ENCODE measurements around the gene SBNO2. TPM values are rescaled to one million over a fixed set of nuclear protein-coding genes. Genes with fewer than 3 reads are reported as not detected.
A peak's percentile ranks its signal among the peaks of the same experiment; 100 is the strongest.

SBNO2 gene
- total RNA-seq, result 10 to 100 TPM; 19.3 to 74.7 (median 63.5) TPM
- 10 to 100 TPM; 16.3 to 36.1 (median 23.6) TPM for polyA plus RNA-seq
- long read RNA-seq, donor 1, result 0 reads
- long read RNA-seq, donor 2, full-length matches to known transcripts, result 2 of 28 reads
- long read RNA-seq, donor 2, partial matches to known transcripts, result 16 of 28 reads
- long read RNA-seq, donor 2, other reads (novel, unspliced or antisense), result 10 of 28 reads
- long read RNA-seq, donor 3, result 0 reads
- long read RNA-seq, donor 4, result 0 reads
- long read RNA-seq, donor 5, result 0 reads
- long read RNA-seq, donor 6, full-length matches to known transcripts, result 1 of 75 reads
- long read RNA-seq, donor 6, partial matches to known transcripts, result 74 of 75 reads
- long read RNA-seq, donor 6, other reads (novel, unspliced or antisense), result 0 of 75 reads
- long read RNA-seq, donor 7, partial matches to known transcripts, result 358 of 365 reads
- long read RNA-seq, donor 7, other reads (novel, unspliced or antisense), result 7 of 365 reads
- long read RNA-seq, donor 8, partial matches to known transcripts, result 35 of 35 reads
- long read RNA-seq, donor 8, other reads (novel, unspliced or antisense), result 0 of 35 reads
- long read RNA-seq, donor 9, result 0 reads
- long read RNA-seq, donor 10, result 0 reads

DNA sequence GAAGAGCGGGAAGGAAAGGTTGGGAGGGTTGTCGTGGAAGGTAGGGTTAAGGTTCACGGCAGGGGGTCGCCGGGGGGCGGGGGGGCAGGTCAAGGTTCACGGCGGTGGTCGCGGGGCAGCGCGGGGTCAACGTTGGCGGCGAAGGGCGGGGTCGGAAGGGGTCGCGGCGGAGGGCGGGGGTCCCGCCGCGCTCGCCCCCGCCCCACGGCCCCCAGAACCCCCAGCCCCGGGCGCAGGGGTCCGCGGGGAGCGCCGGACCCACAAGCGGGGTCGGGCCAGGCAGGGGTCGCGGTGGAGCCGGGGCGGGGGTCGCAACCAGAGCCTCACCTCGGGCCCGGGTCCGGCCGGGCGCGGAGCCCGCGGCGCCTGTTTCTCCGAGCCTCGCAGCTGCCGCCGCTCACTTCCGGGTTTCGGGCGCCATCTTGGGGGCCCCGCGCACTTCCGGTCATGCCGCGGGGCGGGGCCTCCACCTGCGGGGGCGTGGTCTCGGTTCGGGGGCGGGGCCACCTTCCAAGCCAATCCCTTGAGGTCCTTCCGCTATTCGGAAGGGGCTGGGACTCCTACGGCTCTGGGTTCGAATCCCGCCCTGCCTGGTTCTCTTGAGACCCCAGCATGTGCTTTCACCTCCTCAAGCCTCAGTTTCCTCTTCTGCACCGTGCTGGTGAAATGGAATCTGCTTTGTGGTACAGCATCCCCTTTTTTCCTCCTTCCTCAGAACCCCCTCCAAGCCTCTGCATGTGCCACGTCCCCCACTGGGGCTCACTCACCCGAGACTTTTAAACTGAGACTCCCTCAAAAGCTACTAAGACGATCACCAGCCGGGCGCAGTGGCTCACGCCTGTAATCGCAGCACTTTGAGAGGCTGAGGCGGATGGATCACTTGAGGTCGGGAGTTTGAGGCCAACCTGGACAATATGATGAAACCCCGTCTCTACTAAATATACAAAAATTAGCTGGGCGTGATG lies at the start of gene SBNO2:
Gene SBNO2 (minus strand): TSS at position 424 of the 965 bp plus-strand sequence. CDS start 19,992 bp downstream, outside the sequence.
- 13 to 46% (median 20%) methylated on average over 23 to 84 of the region's 84 CpGs for WGBS, 5 donors
- peak within 1 kb of the TSS; percentile 69 to 99 (median 83) for H3K4me3 ChIP-seq
- H3K9me3 ChIP-seq, result no peaks in the 10 kb centered on the region
- H3K27ac ChIP-seq, result peak within 1 kb of the TSS; percentile 89 to 98 (median 97)
- peak; percentile 95 for DNase-seq
- TF ChIP-seq POLR2AphosphoS5 (IDR thresholded peaks at IDR 0.05), result peak; percentile 70 to 91 (median 86)
- no peak for TF ChIP-seq EP300 (IDR thresholded peaks at IDR 0.05)
- no peak for TF ChIP-seq POLR2A (IDR thresholded peaks at IDR 0.05)
- TF ChIP-seq, protein P1, sequence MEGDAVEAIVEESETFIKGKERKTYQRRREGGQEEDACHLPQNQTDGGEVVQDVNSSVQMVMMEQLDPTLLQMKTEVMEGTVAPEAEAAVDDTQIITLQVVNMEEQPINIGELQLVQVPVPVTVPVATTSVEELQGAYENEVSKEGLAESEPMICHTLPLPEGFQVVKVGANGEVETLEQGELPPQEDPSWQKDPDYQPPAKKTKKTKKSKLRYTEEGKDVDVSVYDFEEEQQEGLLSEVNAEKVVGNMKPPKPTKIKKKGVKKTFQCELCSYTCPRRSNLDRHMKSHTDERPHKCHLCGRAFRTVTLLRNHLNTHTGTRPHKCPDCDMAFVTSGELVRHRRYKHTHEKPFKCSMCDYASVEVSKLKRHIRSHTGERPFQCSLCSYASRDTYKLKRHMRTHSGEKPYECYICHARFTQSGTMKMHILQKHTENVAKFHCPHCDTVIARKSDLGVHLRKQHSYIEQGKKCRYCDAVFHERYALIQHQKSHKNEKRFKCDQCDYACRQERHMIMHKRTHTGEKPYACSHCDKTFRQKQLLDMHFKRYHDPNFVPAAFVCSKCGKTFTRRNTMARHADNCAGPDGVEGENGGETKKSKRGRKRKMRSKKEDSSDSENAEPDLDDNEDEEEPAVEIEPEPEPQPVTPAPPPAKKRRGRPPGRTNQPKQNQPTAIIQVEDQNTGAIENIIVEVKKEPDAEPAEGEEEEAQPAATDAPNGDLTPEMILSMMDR (IDR thresholded peaks at IDR 0.05), result no peak
- intact Hi-C loops (cut with DNase I; ENCODE audit: low total_unique reads), result no loop called here
- H3K4me1 ChIP-seq, result peaks cover 35 to 63% (median 48%) of the 10 kb centered on the region in 4 donors
- no peaks in the 10 kb centered on the region for H3K27me3 ChIP-seq
- H3K36me3 ChIP-seq, result peaks cover 0 to 6% (median 0%) of the 10 kb centered on the region in 4 donors

DNA sequence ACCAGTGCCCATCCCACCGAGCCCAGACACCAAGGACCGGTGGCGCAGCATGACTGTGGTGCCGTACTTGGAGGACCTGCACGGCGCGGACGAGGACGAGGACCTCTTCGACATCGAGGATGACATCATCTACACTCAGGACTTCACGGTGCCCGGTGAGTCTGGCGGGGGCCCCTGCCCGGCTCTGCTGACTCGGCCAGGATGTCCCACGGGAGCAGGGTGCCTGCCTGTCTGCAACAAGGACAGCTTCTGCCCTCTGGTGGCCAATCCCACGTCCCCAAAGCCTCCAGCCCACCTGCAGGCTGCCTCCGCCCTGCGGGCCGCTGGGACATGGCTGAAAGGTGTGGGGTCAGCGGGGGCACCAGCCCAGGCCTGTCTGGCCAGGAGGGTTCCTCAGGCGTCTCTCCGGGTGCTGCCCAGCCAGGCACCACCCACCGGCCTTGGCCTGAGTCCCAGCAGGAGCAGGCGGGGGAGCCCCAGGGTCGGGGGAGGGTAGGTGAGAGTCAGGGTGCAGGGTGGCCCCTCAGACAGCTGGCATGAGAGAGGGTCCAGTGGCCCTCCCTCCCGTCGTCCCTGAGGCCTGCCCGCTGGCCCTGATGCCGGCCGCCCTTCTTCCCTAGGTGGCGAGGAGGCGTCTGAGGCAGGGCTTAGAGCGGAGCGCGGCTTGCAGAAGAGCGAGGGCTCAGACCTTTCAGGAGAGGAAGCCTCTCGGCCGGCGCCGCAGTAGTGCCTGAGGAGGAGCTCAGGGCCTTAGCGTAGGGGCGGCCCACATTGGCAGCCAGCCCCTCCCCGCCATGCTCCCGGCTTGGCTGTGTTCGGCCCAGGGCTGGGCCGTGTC lies 49.2 kb upstream of the SBNO2 start:
- no peak overlapping the region for H3K4me3 ChIP-seq
- no peak for TF ChIP-seq POLR2AphosphoS5 (IDR thresholded peaks at IDR 0.05)
- TF ChIP-seq, protein P1 (IDR thresholded peaks at IDR 0.05), result peak in 3 of 7 experiments; percentile 18 to 28 (median 27)
- DNase-seq, result peak in 1 of 2 donors; percentile 66
- no peaks in the 10 kb centered on the region for H3K9me3 ChIP-seq
- 74 to 89% (median 78%) methylated on average over 37 to 48 of the region's 48 CpGs for WGBS, 5 donors
- H3K36me3 ChIP-seq, result peaks cover 52 to 92% (median 85%) of the 10 kb centered on the region in 4 donors
- H3K27me3 ChIP-seq, result no peaks in the 10 kb centered on the region
- intact Hi-C loops (cut with DNase I; ENCODE audit: low total_unique reads), result no loop called here
- peak overlapping the region in 1 of 5 donors; percentile 66 for H3K27ac ChIP-seq
- peaks cover 15 to 58% (median 47%) of the 10 kb centered on the region in 4 donors for H3K4me1 ChIP-seq

DNA sequence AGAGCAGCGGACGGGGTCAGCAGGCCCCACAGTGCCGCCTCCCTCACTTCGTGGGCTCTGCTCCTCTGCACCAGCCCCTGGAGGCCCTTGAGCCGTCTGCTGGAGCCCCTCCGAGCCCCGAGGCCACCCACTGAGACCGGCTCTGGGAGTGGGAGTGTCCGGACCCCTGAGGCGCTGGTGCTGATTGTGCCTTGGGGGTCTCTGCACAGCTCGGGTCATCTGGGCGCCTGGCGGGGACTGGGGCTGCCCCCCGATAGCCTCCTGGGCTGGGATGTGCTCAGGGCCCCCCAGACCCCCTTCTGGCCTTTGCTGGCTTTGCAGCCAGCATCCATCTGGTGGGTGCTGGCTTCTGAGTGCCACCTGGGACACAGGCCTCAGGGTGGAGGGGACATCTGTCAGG lies 48.3 kb upstream of the SBNO2 start:
- H3K27me3 ChIP-seq, result no peaks in the 10 kb centered on the region
- peaks cover 20 to 57% (median 49%) of the 10 kb centered on the region in 4 donors for H3K4me1 ChIP-seq
- H3K27ac ChIP-seq, result peak overlapping the region in 1 of 5 donors; percentile 66
- 89 to 96% (median 92%) methylated on average over 5 to 14 of the region's 14 CpGs for WGBS, 5 donors
- H3K4me3 ChIP-seq, result no peak overlapping the region
- DNase-seq, result no peak
- H3K36me3 ChIP-seq, result peaks cover 48 to 84% (median 77%) of the 10 kb centered on the region in 4 donors
- H3K9me3 ChIP-seq, result no peaks in the 10 kb centered on the region
- intact Hi-C loops (cut with DNase I; ENCODE audit: low total_unique reads), result no loop called here
- TF ChIP-seq, protein P1 (IDR thresholded peaks at IDR 0.05), result no peak
- no peak for TF ChIP-seq POLR2A (IDR thresholded peaks at IDR 0.05)

Measured in stomach (tissue), 19 donors.